Esophagus squamous epithelium (tissue), 4 donors: ENCODE measurements around the gene ZNF80.

Experiments used
- POLR2A ChIP-seq, 4 donors: fragments of 450-650 bp; IDR thresholded peaks; one replicate each; pipeline ENCODE4 v1.6.1; 2017; ENCODE audit warnings: antibody characterized with exemption in 4 of 4, mild to moderate bottlenecking in 4 of 4, moderate library complexity in 3 of 4
- TF ChIP-seq, protein P1 (sequence below), 6 experiments: fragments of 450-650 bp in 4 of 6; fragments of 200-600 bp in 2 of 6; sonication (generic) in 2 of 6; IDR thresholded peaks; one replicate each; pipeline ENCODE4 v1.5.1; 2016 to 2019; ENCODE audit warnings: antibody characterized with exemption in 6 of 6, mild to moderate bottlenecking in 4 of 6, moderate library complexity in 4 of 6

GRCh38 chr3:114270019-114270418 lies 32.6 kb upstream of the ZNF80 start:
- TF ChIP-seq, protein P1, sequence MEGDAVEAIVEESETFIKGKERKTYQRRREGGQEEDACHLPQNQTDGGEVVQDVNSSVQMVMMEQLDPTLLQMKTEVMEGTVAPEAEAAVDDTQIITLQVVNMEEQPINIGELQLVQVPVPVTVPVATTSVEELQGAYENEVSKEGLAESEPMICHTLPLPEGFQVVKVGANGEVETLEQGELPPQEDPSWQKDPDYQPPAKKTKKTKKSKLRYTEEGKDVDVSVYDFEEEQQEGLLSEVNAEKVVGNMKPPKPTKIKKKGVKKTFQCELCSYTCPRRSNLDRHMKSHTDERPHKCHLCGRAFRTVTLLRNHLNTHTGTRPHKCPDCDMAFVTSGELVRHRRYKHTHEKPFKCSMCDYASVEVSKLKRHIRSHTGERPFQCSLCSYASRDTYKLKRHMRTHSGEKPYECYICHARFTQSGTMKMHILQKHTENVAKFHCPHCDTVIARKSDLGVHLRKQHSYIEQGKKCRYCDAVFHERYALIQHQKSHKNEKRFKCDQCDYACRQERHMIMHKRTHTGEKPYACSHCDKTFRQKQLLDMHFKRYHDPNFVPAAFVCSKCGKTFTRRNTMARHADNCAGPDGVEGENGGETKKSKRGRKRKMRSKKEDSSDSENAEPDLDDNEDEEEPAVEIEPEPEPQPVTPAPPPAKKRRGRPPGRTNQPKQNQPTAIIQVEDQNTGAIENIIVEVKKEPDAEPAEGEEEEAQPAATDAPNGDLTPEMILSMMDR (IDR thresholded peaks at IDR 0.05): no peak
- no peak for TF ChIP-seq POLR2A (IDR thresholded peaks at IDR 0.05)
